Cardiac fibroblast (primary cell): ENCODE results near the gene PIGU.

ENCODE experiments used
- DNase-seq, 2 donors: peaks; one replicate each; pipeline versions ENCODE4 v3.0.0 to v3.0.0-alpha.2; 2010; ENCODE audit warnings: low read depth in 2 of 2
- H3K4me3 ChIP-seq, 2 donors: replicated peaks in 1 of 2; 1 replicate in 1 of 2; 2 replicates in 1 of 2; pipeline ENCODE4 v1.5.1; 2011; ENCODE audit warnings: low read depth in 2 of 2, low read length in 2 of 2, mild to moderate bottlenecking in 2 of 2, moderate library complexity in 1 of 2
- TF ChIP-seq, protein P1 (sequence below): IDR thresholded peaks from one replicate; pipeline ENCODE4 v1.5.1; 2011; ENCODE audit warnings: low read depth, mild to moderate bottlenecking, low read length, inconsistent platforms

PIGU gene

DNA sequence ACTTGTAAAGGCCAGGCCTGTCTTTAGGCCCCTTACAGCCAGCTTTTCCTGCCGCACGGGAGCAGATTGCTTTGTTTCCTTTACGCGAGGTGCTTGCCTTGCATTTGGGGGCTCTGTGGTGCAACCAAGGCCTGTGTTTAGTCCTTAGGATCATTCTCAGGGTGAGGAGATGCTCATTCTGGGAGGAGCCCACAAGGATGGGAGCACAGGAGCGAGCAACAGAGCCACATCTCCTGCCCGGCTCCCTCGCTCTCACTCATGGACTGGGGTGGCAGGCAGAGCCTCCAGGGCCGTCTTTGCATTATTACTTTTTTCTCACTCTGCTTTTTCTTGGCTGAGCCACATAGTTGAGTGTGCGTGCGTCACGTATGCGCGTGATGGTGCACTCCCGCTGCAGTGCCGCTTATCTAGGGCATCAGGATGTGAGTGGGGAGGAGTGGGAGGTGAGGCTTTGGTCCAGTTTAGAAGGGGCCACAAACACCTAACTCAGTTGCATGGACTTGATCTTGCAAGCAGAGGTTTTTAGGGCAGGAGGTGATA, 141.5 kb downstream of the PIGU start:
- no peak overlapping the region for H3K4me3 ChIP-seq
- no peak for DNase-seq
- TF ChIP-seq, protein P1, sequence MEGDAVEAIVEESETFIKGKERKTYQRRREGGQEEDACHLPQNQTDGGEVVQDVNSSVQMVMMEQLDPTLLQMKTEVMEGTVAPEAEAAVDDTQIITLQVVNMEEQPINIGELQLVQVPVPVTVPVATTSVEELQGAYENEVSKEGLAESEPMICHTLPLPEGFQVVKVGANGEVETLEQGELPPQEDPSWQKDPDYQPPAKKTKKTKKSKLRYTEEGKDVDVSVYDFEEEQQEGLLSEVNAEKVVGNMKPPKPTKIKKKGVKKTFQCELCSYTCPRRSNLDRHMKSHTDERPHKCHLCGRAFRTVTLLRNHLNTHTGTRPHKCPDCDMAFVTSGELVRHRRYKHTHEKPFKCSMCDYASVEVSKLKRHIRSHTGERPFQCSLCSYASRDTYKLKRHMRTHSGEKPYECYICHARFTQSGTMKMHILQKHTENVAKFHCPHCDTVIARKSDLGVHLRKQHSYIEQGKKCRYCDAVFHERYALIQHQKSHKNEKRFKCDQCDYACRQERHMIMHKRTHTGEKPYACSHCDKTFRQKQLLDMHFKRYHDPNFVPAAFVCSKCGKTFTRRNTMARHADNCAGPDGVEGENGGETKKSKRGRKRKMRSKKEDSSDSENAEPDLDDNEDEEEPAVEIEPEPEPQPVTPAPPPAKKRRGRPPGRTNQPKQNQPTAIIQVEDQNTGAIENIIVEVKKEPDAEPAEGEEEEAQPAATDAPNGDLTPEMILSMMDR, result no peak

DNA sequence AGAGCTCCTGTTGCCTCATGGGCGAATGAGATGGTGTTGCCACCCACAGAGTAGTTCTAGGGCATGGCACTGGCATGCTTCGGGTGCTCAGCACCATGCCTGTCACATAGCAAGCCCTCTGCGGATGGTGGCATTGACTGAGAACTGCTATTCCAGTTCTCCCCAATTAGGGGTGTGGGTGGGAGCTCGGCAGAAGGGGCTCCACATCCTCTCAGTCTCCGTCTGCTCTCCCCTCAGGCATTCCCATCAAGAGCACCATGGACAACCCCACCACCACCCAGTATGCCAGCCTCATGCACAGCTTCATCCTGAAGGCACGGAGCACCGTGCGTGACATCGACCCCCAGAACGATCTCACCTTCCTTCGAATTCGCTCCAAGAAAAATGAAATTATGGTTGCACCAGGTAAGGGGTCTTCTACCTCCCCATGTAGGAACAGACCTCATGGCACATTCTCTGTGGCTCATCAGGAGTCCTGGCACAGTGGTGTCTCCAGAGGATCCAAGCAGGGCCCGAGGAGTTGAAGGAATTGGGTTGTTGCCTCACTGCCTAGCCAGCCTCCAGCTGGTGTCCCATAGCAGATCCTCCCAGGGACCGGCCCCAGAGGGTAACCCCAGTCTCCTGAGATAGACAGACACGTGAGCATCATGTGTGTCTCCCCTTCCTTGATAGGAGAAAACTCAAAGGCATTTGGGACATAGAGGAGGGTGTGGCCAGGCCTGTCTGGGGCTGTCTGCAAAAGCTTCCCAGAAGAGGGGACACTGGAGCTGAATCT, 142.3 kb downstream of the PIGU start:
- DNase-seq, result no peak
- no peak overlapping the region for H3K4me3 ChIP-seq
- TF ChIP-seq, protein P1, result no peak

- no peak for DNase-seq
- no peak overlapping the region for H3K4me3 ChIP-seq
- TF ChIP-seq, protein P1, result no peak
Observed at GRCh38 chr20:34532756-34533155, 144.1 kb downstream of the PIGU start.

- H3K4me3 ChIP-seq, result no peak overlapping the region
- no peak for DNase-seq
- TF ChIP-seq, protein P1, result no peak
Observed at GRCh38 chr20:34532320-34532719, 144.6 kb downstream of the PIGU start.

- TF ChIP-seq, protein P1, result no peak
- DNase-seq, result no peak
Observed at GRCh38 chr20:34531608-34532265, 145.2 kb downstream of the PIGU start.

DNA sequence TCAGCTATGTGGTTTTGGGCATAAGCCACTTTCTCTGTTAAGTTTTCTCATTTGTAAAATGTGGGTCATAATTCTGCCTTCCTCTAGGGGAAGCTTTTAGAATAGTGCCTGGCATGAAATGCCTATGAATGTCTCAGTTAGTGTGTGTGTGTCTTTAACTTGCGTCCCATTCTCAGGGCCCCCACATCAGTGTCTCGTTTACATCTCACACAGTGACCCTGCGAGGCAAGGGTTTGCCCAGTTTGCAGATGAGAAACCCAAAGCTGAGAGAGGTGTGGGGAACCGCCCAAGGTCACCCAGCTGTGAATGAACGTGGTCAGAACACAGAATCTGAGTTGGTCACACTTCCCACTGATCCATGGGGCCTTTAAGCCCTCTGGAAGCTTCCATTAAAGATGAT, 146.6 kb downstream of the PIGU start:
- DNase-seq, result no peak
- H3K4me3 ChIP-seq, result no peak overlapping the region
- TF ChIP-seq, protein P1, result no peak

More at GRCh38 chr20:34531608-34532265, 145.2 kb downstream of the PIGU start:
- no peak overlapping the region for H3K4me3 ChIP-seq
